HCT116 (cell line): Measurements from ENCODE around the gene SPOCD1. TPM values are rescaled to one million over a fixed set of nuclear protein-coding genes. Genes with fewer than 3 reads are reported as not detected.

Experiments used
- ATAC-seq: fragments of 200-7000 bp; cut with Tn5 transposase; 2 replicates; pipeline ENCODE4 v1.9.1; 2020; ENCODE audit warnings: mild to moderate bottlenecking, moderate library complexity
- BruUV-seq: library from RNA; stranded (reverse); fragments of 400-500 nt; replicated peaks from 2 replicates; lab custom pipeline; 2021; lab: Mats Ljungman, UMichigan
- CTCF ChIA-PET: fragments of 300-600 bp; sonication (Branson Sonifier 250); formaldehyde crosslinking; loops from one replicate; lab custom pipeline; 2021; ENCODE audit warnings: antibody characterized with exemption; lab: Charles Lee
- POLR2A ChIA-PET: fragments of 300-600, 350-600 bp; sonication (Branson Sonifier 250); formaldehyde crosslinking; loops from one replicate; lab custom pipeline; 2021; ENCODE audit warnings: antibody characterized with exemption; lab: Charles Lee
- RAD21 ChIA-PET, 2 experiments: fragments of 300-600 bp; sonication (Branson Sonifier 250); formaldehyde crosslinking; loops; one replicate each; lab custom pipeline; 2023; ENCODE audit warnings: low total read pairs in 2 of 2; ENCODE audit not compliant: uncharacterized antibody in 2 of 2, unreplicated experiment in 2 of 2, low non-redundant PET in 1 of 2; lab: Charles Lee
- DNase-seq: peaks from one replicate; pipeline ENCODE4 v3.0.0-alpha.2; 2010; ENCODE audit warnings: low read depth, low spot score
- H2AFZ ChIP-seq: fragments of 200-600 bp; shearing (Covaris generic), sonication (generic); 2 replicates; pipeline ENCODE4 v1.6.1; 2017; ENCODE audit warnings: low read depth, mixed run types, mixed read lengths, antibody characterized with exemption, low read length; ENCODE audit not compliant: poor library complexity, severe bottlenecking
- H3K27ac ChIP-seq: 2 replicates; pipeline ENCODE4 v1.5.1; 2012; ENCODE audit warnings: low read depth, low read length
- H3K27me3 ChIP-seq: fragments of 200-600 bp; sonication (generic); 2 replicates; pipeline ENCODE4 v1.6.1; 2016; ENCODE audit warnings: mixed run types, low read length, mixed read lengths; ENCODE audit not compliant: insufficient read depth
- H3K36me3 ChIP-seq, 2 experiments: fragments of 200-500 bp in 1 of 2; fragments of 200-600 bp in 1 of 2; sonication (Bioruptor generic) in 1 of 2; sonication (generic) in 1 of 2; 2 replicates each; pipeline versions ENCODE4 v1.5.1 to v1.6.1; 2014 to 2016; ENCODE audit warnings: low read length in 2 of 2, inconsistent platforms in 1 of 2, mixed read lengths in 1 of 2, mixed run types in 1 of 2; ENCODE audit not compliant: insufficient read depth in 2 of 2, control insufficient read depth in 1 of 2
- H3K4me1 ChIP-seq, 2 experiments: fragments of 200-600 bp in 1 of 2; sonication (generic) in 1 of 2; 2 replicates each; pipeline versions ENCODE4 v1.5.1 to v1.6.1; 2012 to 2017; ENCODE audit warnings: low read length in 2 of 2, inconsistent platforms in 1 of 2, mild to moderate bottlenecking in 1 of 2, mixed read lengths in 1 of 2, mixed run types in 1 of 2, moderate library complexity in 1 of 2; ENCODE audit not compliant: insufficient read depth in 2 of 2, control insufficient read depth in 1 of 2
- H3K4me2 ChIP-seq: fragments of 200-600 bp; sonication (generic); 2 replicates; pipeline ENCODE4 v1.6.1; 2017; ENCODE audit warnings: mixed run types, low read length, mixed read lengths
- H3K4me3 ChIP-seq, 2 experiments: fragments of 200-600 bp in 1 of 2; sonication (generic) in 1 of 2; replicated peaks in 1 of 2; 2 replicates each; pipeline ENCODE4 v1.5.1; 2011 to 2016; ENCODE audit warnings: low read length in 2 of 2, control low read depth in 1 of 2, low read depth in 1 of 2, mild to moderate bottlenecking in 1 of 2, mixed read lengths in 1 of 2, mixed run types in 1 of 2
- H3K79me2 ChIP-seq: fragments of 200-600 bp; sonication (generic); 2 replicates; pipeline ENCODE4 v1.6.1; 2017; ENCODE audit warnings: mild to moderate bottlenecking, mixed run types, low read length, moderate library complexity, mixed read lengths; ENCODE audit not compliant: insufficient read depth
- H3K9ac ChIP-seq: fragments of 200-600 bp; sonication (generic); 2 replicates; pipeline ENCODE4 v1.6.1; 2016; ENCODE audit warnings: low read length, mixed read lengths
- H3K9me2 ChIP-seq: fragments of 200-600 bp; sonication (generic), shearing (Covaris generic); 2 replicates; pipeline ENCODE4 v1.6.1; 2017; ENCODE audit warnings: mixed run types, mild to moderate bottlenecking, moderate library complexity; ENCODE audit not compliant: insufficient read depth
- H3K9me3 ChIP-seq, 2 experiments: fragments of 200-500 bp in 1 of 2; fragments of 200-600 bp in 1 of 2; sonication (Bioruptor generic) in 1 of 2; sonication (generic) in 1 of 2; 2 replicates each; pipeline ENCODE4 v1.6.1; 2014 to 2017; ENCODE audit warnings: low read length in 2 of 2, mixed read lengths in 2 of 2, inconsistent platforms in 1 of 2, low read depth in 1 of 2, mild to moderate bottlenecking in 1 of 2, mixed run types in 1 of 2, moderate library complexity in 1 of 2; ENCODE audit not compliant: control insufficient read depth in 1 of 2, insufficient read depth in 1 of 2
- H4K20me1 ChIP-seq: fragments of 200-600 bp; sonication (generic), shearing (Covaris generic); 2 replicates; pipeline ENCODE4 v1.6.1; 2017; ENCODE audit warnings: mixed run types, mild to moderate bottlenecking, moderate library complexity; ENCODE audit not compliant: insufficient read depth
- ATF3 ChIP-seq: IDR thresholded peaks from 2 replicates; pipeline ENCODE4 v1.6.1; 2012
- CTCF ChIP-seq, 3 experiments: fragments of 200-600 bp in 1 of 3; sonication (generic) in 1 of 3; IDR thresholded peaks in 2 of 3; conservative IDR thresholded peaks in 1 of 3; 2 replicates each; pipeline ENCODE4 v1.5.1; 2012 to 2017; ENCODE audit warnings: low read depth in 2 of 3, low read length in 2 of 3, antibody characterized with exemption in 1 of 3, borderline replicate concordance in 1 of 3, control low read depth in 1 of 3, mild to moderate bottlenecking in 1 of 3, mixed read lengths in 1 of 3, mixed run types in 1 of 3, moderate library complexity in 1 of 3; ENCODE audit not compliant: insufficient read depth in 1 of 3
- EGR1 ChIP-seq: IDR thresholded peaks from 2 replicates; pipeline ENCODE4 v1.6.1; 2012; ENCODE audit warnings: low read depth
- ELF1 ChIP-seq: IDR thresholded peaks from 2 replicates; pipeline ENCODE4 v1.6.1; 2012; ENCODE audit warnings: low read depth, borderline replicate concordance
- EZH2 ChIP-seq: fragments of 200-600 bp; sonication (generic); IDR thresholded peaks from 2 replicates; pipeline ENCODE4 v1.6.1; 2017; ENCODE audit warnings: antibody characterized with exemption, mixed run types
- EZH2phosphoT487 ChIP-seq: fragments of 200-600 bp; IDR thresholded peaks from 2 replicates; pipeline ENCODE4 v1.6.1; 2018; ENCODE audit warnings: antibody characterized with exemption, borderline replicate concordance
- FOSL1 ChIP-seq: IDR thresholded peaks from 2 replicates; pipeline ENCODE4 v1.6.1; 2012; ENCODE audit warnings: low read depth
- POLR2A ChIP-seq: IDR thresholded peaks from 2 replicates; pipeline ENCODE4 v1.7.0; 2011; ENCODE audit warnings: borderline replicate concordance; ENCODE audit not compliant: insufficient read depth, insufficient read length; ENCODE audit errors: extremely low read depth
- RAD21 ChIP-seq: IDR thresholded peaks from 2 replicates; pipeline ENCODE4 v1.6.1; 2012; ENCODE audit warnings: low read depth, mild to moderate bottlenecking
- REST ChIP-seq: IDR thresholded peaks from 2 replicates; pipeline ENCODE4 v1.6.1; 2012; ENCODE audit warnings: low read depth
- SIN3A ChIP-seq: IDR thresholded peaks from 2 replicates; pipeline ENCODE4 v1.6.1; 2012; ENCODE audit warnings: low read depth
- SP1 ChIP-seq: IDR thresholded peaks from 2 replicates; pipeline ENCODE4 v1.6.1; 2012; ENCODE audit warnings: low read depth
- SRF ChIP-seq: IDR thresholded peaks from 2 replicates; pipeline ENCODE4 v1.6.1; 2012; ENCODE audit warnings: low read depth
- TCF7L2 ChIP-seq: IDR thresholded peaks from 2 replicates; pipeline ENCODE4 v1.7.0; 2011; ENCODE audit warnings: borderline replicate concordance, inconsistent platforms; ENCODE audit not compliant: insufficient read depth, insufficient read length; ENCODE audit errors: extremely low read depth
- YY1 ChIP-seq: IDR thresholded peaks from 2 replicates; pipeline ENCODE4 v1.6.1; 2011; ENCODE audit warnings: low read length, low read depth, moderate library complexity, mild to moderate bottlenecking; ENCODE audit not compliant: insufficient replicate concordance; ENCODE audit errors: extremely low read depth
- ZBTB33 ChIP-seq: IDR thresholded peaks from 2 replicates; pipeline ENCODE4 v1.6.1; 2011; ENCODE audit warnings: mild to moderate bottlenecking, low read length, moderate library complexity; ENCODE audit not compliant: insufficient replicate concordance; ENCODE audit errors: extremely low read depth
- ZFX ChIP-seq: fragments of 450-650 bp; IDR thresholded peaks from 2 replicates; pipeline ENCODE4 v1.6.1; 2017
- ZNF274 ChIP-seq: fragments of 200-500 bp; sonication (Bioruptor generic); IDR thresholded peaks from 2 replicates; pipeline ENCODE4 v1.6.1; 2014; ENCODE audit warnings: mild to moderate bottlenecking, low read depth, low read length, inconsistent platforms
- intact Hi-C: fragments of 100-400 bp; cut with micrococcal nuclease; formaldehyde crosslinking; loops from 2 replicates; pipeline ENCODE4 v1.10.0; 2022
- total RNA-seq: library from RNA; stranded (reverse); gene quantifications from one replicate; pipeline ENCODE4 v1.2.1, GENCODE V29; 2021; ENCODE audit not compliant: unreplicated experiment

SPOCD1 gene
- total RNA-seq, 1 experiment from 2014 or later, result 5.0 TPM

- BruUV-seq, result no TSS peak
- POLR2A ChIA-PET, result no interaction called here
- Histone ChIP-seq H3K4me1 (peaks cover 0 to 13% of the 10 kb centered on the region in 2 experiments; a peak in 2 of 4 replicates), H3K27me3 (no peaks in the 10 kb centered on the region; the same call in 1 of the 2 replicates), H3K79me2 (no peaks in the 10 kb centered on the region), H4K20me1 (no peaks in the 10 kb centered on the region), H3K27ac (no peak overlapping the region), H3K9ac (no peak overlapping the region), H3K36me3 (no peaks in the 10 kb centered on the region), H3K9me2 (no peaks in the 10 kb centered on the region), H3K4me2 (no peak overlapping the region), H3K4me3 (no peak overlapping the region), H3K9me3 (no peaks in the 10 kb centered on the region), H2AFZ (no peak overlapping the region)
- intact Hi-C loops, result no loop called here
- ATAC-seq (no peak), DNase-seq (no peak)
- CTCF ChIA-PET, result interaction anchor here (1.1 kb wide), 1 partner anchor 12 kb away, joined by 5 read pairs; no protein-coding TSS in a partner anchor
- no peak for TF ChIP-seq CTCF (IDR thresholded peaks at IDR 0.05 in 2 of 3, conservative IDR thresholded peaks at IDR 0.05 in 1 of 3; ENCODE audit: borderline replicate concordance in 1 of 3, insufficient read depth in 1 of 3, low read depth in 2 of 3, low read length in 2 of 3)
- TF ChIP-seq TCF7L2, result no peak
- TF ChIP-seq ZNF274, result no peak
- no peak for TF ChIP-seq ELF1
- no peak for TF ChIP-seq SP1
- TF ChIP-seq FOSL1, result no peak
- no peak for TF ChIP-seq ATF3
- no peak for TF ChIP-seq RAD21
- no peak for TF ChIP-seq SRF
- no peak for TF ChIP-seq ZBTB33
- no peak for TF ChIP-seq ZFX
- no peak for TF ChIP-seq EZH2phosphoT487
- no peak for TF ChIP-seq POLR2A
- no peak for TF ChIP-seq EGR1
- no peak for TF ChIP-seq SIN3A
- TF ChIP-seq EZH2, result no peak
- no peak for TF ChIP-seq REST
- no peak for TF ChIP-seq YY1
- RAD21 ChIA-PET, result no interaction called here
Measured at GRCh38 chr1:31776516-31776915, 39.3 kb downstream of the SPOCD1 start.
